Activated CD4-positive, alpha-beta T cell treated with anti-CD3 and anti-CD28 coated beads for 24 hours (primary cell): Measurements from ENCODE around the gene IFNL3.
"Not testable (repeated sequence)": the region's sequence is repeated elsewhere in the genome, so short reads cannot be mapped to it uniquely, and the experiment has no call there.

Source experiments
- DNase-seq, 2 donors: peaks; one replicate each; pipeline ENCODE4 v3.0.0-alpha.2; 2020; ENCODE audit warnings: low read depth in 2 of 2

IFNL3 gene

DNA sequence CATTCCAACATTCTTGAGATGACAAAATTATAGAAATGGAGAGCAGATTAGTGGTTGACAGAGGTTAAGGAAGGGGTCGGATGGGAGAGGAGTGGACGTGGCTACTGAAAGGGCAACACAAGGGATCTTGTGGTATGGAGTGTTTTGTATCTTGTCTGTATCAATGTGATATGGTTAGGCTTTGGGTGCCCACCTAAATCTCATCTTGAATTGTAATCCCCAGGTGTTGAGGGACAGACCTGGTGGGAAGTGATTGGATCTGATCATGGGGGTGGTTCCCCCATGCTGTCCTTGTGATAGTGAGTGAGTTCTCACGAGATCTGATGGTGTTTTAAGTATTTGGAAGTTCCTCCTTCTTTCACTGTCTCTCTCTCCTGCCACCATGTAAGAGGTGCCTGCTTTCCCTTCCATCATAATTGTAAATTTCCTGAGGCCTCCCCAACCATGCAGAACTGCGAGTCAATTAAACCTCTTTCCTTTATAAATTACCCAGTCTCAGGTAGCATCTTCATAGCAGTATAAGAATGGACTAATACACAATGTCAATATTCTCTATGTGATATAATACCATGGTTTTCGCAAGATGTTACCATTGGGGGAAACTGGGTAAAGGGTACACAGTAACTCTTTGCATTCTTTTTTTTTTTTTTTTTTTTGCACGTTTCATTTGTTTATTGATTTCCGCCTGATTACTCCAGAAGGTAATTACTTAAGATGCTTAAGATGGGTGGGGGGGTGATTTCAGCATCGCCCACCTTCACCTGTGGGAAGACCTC is 8.8 kb upstream of the IFNL3 start:
- DNase-seq, result no peak

- DNase-seq, result no peak
Measured at GRCh38 chr19:39252458-39252857, 7.7 kb upstream of the IFNL3 start.

DNA sequence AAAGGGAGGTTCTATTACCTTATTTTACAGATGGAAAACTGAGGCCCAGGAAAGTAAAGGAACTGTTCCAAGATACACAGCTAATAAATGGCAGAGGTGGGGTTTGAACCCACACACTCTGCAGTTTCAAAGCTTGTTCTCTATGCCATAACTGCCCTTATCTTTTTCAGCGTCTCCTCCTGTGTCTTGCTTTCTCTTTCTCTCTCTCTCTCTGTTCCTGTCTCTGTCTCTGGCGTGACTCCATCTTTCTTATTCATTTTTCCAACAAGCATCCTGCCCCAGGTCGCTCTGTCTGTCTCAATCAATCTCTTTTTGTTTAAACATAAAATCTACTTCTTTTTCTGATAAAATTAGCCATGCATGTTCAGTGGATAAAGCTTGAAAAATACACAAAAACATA is 7.0 kb upstream of the IFNL3 start:
- no peak for DNase-seq

GRCh38 chr19:39251081-39251480 is 6.3 kb upstream of the IFNL3 start:
- DNase-seq, result no peak

GRCh38 chr19:39248806-39249205 is 4.0 kb upstream of the IFNL3 start, which contains the start of gene IFNL4:
Gene IFNL4 (minus strand): TSS chr19:39248856.
- no peak for DNase-seq

DNA sequence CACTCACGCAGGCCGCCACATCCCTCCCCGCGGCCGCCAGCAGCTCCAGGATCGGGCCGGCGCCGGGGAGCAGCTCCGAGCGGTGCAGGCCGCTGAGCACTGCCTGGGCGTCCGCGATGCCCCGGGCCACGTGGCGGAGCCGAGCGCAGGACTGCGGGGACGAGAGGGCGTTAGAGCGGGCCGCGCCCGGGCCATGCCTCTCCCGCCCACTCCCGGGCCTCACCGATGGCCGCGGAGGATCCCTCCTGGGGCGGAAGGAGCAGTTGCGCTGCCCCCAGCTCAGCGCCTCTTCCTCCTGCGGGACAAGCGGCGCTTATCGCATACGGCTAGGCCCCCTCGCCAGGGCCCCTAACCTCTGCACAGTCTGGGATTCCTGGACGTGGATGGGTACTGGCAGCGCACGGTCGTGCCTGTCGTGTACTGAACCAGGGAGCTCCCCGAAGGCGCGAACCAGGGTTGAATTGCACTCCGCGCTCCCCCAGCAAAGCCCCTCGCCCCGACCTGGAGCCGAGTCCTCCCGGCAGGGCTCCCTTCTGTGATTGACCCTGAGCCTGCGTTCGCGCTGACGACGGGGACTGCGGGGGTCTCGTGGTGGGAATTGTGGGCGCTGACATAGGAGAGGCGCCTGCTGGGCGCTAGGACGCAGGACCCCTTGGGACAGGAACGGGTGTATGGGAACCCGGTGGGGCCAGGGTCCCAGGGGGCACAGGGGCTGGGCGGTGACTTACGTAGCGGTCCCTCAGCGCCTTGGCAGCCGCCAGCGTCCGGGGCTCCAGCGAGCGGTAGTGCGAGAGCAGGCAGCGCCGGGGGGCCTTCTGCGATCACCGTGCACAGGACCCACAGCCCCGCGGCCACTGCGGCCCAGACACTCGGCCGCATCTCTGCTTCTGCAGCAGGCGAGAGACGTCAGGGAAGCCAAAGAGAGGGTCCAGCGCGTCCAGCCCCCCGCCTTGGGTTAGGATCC is 3.2 kb upstream of the IFNL3 start:
- DNase-seq, result no peak

DNA sequence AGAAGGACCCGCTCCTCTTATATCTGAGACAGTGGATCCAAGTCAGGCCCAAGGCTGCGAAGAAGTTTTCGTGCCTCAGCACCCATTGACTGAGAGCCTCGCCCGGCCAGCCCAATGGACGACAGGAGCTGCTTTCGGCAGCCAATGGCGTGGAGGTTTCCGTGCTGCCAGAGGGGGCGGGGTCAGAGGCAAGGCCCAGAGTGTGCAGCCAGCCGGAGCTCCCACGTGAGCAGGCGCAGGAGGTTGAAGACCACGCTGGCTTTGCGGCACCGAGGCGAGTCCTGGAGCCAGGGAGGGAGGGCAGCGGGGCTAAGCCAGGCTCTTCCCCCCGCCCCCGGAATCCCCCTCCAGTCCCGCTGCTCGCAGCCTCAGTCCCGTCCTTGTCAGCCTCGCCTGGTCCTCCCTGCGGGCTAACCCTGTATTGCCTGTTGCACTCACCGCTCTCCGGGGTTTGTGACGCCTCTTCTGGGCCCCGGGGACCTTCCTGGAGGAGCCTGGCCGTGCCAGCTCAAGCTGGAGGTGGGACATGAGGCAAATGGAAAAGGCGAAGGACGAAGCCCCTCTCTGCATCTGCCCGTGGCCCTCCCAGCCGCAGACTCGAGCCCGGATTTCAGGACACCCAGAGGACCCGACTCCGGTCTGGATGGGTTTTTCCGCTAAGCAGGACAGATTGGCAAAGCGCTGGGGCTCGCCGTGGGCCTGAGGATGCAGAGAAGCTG is 2.3 kb upstream of the IFNL3 start:
- DNase-seq, result peak in 1 of 2 donors; percentile 32

DNA sequence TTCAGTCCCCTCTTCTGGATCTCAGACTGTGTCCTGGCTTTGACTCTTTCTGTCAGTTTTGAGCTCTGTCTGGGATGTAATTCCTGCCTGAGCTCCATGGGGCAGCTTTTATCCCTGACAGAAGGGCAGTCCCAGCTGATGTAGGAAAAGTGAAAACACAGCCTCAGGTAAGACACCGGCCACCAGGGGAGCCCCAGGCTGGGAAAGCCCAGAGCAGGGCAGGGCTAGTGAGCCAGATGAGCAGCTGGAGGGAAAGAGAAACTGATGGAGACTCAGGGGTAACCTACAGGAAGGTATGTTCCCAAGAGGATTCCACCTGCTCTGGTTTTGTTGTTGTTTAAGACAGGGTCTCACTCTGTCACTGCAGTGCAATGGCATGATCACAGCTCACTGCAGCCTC is 360 bp upstream of the IFNL3 start:
- DNase-seq, result not testable (repeated sequence)

- not testable (repeated sequence) for DNase-seq
Measured at GRCh38 chr19:39243741-39244140, 1.1 kb downstream of the IFNL3 start.

DNA sequence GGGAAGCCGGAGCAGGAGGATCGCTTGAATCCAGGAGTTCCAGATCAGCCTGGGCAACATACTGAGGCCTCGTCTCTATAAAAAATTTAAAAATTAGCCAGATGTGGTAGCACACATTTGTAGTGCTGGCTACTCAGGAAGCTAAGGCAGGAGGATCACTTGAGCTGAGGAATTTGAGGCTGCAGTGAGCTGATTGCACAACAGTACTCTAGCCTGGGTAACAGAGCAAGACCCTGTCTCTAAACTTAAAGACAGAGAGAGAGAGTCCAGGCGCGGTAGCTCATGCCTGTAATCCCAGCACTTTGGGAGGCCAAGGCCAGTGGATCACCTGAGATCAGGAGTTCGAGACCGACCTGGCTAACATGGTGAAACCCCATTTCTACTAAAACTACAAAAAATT is 4.4 kb downstream of the IFNL3 start:
- no peak for DNase-seq

DNA sequence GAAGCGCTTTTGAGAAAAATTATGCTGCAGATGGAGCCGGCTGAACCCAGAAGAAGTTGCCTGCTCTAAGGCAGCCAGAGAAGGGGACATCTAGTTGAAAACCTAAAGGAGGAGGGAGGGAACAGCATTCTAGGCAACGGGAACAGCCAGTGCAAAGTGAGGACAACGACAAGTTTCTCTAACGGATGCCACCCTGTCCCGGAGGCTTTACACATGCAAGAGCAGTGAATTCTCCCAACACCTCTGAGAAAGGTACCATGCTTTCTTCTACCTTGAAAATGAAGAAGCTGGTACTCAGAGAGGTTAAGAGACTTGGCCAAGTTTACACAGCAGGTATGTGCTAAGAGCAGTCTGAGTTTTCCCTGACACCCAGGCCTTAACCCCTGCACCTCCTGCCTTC is 5.9 kb downstream of the IFNL3 start:
- no peak for DNase-seq

GRCh38 chr19:39238209-39238608 is 6.6 kb downstream of the IFNL3 start:
- DNase-seq, result no peak

DNA sequence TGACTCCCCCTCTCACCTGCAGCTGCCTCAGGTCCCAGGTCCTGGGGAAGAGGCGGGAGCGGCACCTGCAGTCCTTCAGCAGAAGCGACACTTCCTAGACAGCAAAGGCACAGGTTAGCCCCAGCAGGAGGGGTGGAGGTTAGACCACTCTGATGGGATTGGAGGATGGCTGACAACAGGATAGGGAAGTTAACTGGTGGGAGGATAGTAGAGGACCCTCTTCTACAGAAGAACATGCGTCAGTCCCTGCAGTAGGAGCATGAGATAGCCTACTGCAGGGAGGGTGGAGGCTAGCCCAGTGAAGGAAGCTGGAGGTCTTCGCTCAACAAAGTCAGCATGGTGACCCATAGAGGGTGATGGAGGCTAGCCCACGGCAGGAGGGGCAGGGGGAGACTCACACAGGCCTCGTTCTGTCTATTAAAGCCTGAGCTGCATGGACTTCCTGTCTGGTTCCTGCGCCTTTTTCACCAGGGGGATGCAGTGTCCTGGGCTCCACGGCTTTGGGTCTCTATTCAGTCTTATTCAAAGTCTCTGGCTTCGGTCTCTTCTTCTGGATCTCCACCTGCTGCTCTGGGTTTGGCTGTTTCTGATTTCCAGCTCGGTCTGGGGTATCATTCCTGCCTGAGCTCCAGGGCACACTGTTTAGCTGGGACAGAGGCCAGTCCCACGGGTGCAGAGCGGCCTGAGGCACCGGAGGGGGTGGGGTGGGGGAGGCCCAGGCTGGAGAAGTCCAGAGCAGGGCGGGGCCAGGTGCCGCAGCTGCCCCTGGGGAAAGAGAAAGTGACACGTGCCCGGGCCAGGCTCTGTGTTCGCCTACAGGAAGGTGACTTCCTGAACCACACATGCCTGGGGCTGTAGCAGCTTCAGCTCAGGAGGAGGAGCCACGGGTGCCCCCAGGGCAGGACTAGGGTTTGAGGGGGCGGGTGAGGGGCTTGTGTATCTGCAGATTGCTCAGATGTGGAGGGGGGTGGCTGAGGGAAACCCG is 7.3 kb downstream of the IFNL3 start:
- DNase-seq, result peak; percentile 26 to 39

- no peak for DNase-seq
Measured at GRCh38 chr19:39236527-39236926, 8.3 kb downstream of the IFNL3 start.

DNA sequence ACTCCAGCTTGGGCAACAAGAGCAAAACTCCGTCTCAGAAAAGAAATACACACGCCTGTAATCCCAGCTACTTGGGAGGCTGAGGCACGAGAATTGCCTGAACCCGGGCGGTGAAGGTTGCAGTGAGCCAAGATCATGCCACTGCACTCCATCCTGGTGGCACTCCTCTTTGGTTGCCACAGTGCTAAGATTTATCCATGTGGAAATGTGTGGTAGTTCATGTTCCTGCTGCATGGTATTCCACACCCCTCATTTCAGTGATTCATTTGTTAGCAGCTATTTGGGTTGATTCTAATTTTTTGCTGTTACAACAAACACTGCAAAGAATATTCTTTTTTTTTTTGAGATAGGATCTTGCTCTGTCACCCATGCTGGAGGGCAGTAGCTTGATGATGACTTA is 12.1 kb downstream of the IFNL3 start:
- no peak for DNase-seq

DNA sequence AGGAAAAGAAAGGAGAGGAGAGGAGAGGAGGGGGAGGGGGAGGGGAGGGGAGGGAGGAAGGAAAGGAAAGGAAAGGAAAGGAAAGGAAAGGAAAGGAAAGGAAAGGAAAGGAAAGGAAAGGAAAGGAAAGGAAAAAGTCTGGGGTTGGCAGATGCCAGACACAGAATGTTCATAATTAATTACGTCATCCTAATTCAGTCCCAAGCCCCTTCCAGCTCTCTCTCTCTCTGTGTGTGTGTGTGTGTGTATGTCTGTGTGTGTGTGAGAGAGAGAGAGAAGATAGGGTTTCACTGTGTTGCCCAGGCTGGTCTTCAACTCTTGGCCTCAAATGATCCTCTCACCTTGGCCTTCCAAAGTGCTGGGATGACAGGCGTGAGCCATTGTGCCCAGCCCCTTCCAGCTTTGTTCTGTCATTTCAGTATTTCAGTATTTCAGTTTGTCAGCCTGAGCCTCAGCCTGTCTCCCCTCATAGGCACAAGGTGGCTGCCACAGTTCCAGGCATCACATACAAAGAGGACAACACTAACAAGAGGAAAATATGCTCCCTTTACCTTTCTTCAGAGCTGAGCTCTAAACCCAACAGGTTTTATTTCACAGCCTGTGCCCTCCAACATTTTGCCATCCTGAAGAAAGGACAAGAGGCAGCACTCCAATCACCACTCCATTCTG is 14.6 kb downstream of the IFNL3 start:
- no peak for DNase-seq

- no peak for DNase-seq
Measured at GRCh38 chr19:39224910-39225309, 19.9 kb downstream of the IFNL3 start.

GRCh38 chr19:39223703-39224279 is 21.0 kb downstream of the IFNL3 start:
- no peak for DNase-seq

- DNase-seq, result not testable (repeated sequence)
Measured at GRCh38 chr19:39219108-39219507, 25.7 kb downstream of the IFNL3 start.
